Measurements from ENCODE around the gene COL27A1.

GRCh38 chr9:114282104-114282485 is 126.8 kb downstream of the COL27A1 start:
- TF ChIP-seq POLR2A (IDR thresholded peaks at IDR 0.05; ENCODE audit: low read depth, low read length) = no peak
- no peak for TF ChIP-seq SPI1 (IDR thresholded peaks at IDR 0.05; ENCODE audit: low read depth, low read length)
